MV-4-11 (cell line): ENCODE results near the gene CALR3.
A peak's percentile ranks its signal among the peaks of the same experiment; 100 is the strongest.
"Not testable (repeated sequence)": the region's sequence is repeated elsewhere in the genome, so short reads cannot be mapped to it uniquely, and the experiment has no call there.

Experiments used
- DNase-seq: peaks from one replicate; lab custom pipeline; 2025; lab: John Stamatoyannopoulos, UW

The CALR3 gene

DNA sequence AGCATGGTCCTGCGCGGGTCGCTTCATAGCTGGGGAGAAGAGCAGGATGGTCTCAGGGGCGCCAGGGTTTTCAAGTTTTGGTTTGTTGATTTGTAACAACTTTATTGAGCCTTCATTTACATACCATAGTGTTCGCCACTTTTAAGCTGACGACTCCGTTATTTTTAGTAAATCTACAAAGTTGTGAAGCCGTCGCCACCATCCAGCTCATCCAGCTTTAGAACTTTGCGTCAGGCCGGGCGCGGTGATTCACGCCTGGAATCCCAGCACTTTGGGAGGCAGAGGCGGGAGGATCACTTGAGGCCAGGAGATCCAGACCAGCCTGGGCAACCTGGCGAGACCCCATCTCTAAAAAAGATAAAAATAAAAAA, 631 bp upstream of the CALR3 start:
- DNase-seq: no peak

DNA sequence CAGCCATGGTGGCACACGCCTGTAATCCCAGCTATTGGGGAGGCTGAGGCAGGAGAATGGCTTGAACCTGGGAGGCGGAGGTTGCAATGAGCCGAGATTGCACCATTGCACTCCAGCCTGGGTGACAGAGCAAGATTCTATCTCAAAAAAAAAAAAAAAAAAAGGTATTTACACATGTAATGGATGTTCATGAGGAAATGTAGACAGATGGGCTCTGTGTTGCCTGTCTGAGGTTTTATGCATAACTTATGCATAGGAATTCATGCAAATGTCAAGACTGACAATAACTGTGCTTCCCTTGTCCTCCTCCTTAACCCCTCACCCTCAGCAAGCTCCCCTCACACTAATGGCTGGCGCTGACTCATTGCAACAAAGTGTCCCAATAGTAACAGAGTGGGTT, 9.5 kb downstream of the CALR3 start:
- DNase-seq: peak; percentile 17

DNA sequence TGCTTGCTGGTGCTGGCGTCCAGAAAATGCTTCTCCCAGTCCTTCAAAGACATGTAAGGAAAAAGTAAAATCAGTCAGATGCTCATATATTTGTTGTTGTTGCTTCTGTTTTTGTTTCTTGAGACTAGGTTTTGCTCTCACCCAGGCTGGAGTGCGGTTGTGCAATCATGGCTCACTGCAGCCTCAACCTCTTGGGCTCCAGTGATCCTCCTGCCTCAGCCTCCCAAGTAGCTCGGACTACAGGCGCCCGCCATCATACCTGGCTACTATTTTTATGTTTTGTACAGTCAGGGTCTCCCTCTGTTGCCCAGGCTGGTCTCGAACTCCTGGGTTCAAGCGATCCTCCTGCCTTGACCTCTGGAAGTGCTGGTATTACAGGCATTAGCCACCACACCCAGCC, 13.2 kb downstream of the CALR3 start:
- no peak for DNase-seq

DNA sequence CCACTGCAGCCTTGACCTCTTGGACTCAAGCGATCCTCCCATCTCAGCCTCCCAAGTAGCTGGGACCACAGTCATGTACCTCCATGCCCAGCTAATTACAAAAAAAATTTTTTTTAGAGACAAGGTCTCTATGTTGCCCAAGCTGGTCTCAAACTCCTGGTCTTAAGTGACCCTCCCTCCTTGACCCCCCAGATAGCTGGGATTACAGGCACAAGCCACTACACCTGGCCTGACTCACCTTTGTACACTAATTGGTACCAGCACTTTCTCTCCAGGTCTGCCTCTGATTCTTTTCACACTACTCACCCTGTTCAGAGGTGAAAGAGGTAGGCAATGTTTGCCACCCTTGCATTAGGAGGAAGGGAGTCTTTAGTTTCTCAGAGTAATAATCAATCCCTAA, 18.7 kb downstream of the CALR3 start:
- DNase-seq: no peak

DNA sequence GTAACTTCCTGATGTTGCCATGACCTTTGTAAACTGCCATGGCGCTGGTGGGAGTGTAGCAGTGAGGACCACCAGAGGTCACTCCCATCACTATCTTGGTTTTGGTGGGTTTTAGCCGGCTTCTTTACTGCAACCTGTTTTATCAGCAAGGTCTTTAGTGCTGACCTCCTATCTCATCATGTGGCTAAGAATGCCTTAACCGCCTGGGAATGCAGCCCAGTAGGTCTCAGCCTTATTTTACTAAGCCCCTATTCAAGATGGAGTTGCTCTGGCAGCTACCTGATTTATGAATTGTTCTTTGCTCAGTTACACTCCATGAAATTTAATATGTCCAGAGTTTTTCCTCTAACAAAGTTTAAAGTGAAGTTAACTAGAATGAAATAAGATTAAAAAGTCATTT, 19.6 kb downstream of the CALR3 start:
- DNase-seq: no peak

DNA sequence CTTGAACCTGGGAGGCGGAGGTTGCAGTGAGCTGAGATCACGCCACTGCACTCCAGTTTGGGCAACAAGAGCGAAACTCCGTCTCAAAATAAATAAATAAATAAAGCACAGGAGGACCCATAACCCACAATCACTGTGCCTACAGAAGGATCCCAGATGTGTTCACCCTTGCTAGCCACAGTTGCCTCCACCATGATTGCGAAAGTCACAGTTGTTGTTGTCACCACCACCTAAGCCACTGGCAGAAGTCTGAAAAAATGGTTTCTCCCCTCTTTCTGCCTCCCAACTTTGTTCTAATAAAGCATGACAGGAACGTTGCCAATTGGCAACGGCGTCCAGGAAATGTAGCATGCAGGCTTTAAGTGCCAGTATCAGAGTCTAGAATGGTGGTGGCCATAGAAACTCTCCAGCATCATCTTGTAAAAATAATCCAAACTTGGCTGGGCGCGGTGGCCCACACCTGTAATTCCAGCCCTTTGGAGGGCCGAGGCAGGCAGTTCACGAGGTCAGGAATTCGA, 22.0 kb downstream of the CALR3 start:
- peak; percentile 76 for DNase-seq

DNA sequence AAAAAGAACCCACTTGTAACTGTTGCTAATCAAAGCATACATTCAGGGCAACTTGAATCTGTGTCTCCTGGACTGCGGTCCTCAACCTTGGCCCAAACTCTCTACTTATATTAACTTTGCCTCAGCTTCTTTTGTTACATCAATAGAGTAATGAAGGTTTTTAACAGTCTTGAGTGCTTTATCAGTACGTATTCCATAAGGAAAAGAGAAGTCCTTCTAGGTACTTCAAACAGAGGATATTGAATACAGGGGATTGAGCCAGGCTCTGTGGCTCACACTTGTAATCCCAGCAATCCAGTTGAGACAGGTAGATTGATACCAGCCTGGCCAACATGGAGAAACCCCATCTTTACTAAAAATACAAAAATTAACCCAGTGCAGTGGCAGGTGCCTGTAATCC, 23.0 kb downstream of the CALR3 start:
- DNase-seq: no peak

DNA sequence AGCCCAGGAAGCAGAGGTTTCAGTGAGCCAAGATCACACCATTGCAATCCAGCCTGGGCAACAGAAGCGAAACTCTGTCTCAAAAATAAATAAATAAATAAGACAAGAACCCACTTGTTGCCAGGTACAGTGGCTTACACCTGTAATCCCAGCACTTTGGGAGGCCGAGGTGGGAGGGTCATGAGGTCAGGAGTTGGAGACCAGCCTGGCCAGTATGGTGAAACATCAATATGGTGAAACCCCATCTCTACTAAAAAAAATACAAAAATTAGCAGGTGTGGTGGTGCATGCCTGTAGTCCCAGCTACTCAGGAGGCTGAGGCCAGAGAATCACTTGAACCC, 23.4 kb downstream of the CALR3 start:
- DNase-seq: not testable (repeated sequence)

DNA sequence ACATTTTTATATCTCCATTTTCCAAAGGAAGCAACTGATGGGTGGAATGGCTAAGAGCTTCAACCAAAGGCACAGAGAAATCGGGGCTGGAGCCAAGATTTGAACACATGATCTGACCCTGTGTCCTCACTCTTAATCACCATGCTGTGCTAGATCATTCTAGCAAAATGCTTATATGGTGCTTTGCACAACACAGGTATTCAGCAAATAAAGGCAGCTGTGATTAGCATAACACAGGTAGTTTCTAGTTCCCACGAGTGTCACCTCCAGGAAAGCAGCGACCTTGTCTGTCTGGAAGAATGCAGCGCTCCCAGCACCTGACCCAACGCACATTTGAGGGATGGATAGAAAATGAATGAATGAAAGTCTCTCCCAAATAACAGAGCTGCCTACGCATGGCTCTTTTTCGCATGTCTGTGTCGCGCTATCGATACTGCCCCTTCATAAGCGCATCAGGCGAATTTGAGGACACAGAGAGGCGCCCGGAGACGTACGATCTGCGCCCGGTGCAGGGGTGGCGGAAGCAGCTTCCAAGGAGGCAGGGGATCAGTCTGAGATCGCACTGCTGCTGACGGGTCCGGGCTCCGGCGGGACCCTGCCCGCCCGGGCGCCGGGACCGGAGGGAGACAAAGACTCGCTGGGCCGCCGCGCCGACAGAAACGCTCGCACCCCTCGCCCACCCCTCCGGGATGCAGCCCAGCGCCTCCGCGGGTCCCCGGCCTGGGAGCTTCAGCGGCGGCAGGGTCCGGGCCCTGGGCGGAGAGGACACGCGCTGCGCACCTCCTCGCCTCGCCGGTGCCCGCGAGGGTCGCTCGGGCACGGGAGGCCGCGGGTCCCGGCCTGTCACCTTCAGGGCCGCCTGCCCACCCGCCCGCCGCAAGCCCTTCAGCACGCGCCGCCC, 24.8 kb downstream of the CALR3 start:
- DNase-seq: no peak

DNA sequence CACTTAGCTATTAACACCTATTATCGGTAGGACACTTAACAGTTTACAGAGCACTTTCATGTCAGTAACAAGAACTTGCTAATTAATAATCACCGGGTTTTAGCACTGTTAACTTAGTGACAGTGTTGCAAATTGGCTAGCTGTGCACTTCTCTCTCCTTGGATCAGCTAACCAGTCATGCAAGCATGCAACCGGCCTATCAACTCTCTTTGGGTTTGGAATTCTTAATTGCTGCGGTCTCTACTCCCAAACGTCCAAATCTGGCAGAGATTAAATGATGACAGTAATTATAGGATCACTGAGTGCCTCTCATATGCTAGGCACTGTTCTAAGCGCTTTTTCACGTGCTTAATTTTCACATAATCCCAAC, 25.4 kb downstream of the CALR3 start:
- no peak for DNase-seq

DNA sequence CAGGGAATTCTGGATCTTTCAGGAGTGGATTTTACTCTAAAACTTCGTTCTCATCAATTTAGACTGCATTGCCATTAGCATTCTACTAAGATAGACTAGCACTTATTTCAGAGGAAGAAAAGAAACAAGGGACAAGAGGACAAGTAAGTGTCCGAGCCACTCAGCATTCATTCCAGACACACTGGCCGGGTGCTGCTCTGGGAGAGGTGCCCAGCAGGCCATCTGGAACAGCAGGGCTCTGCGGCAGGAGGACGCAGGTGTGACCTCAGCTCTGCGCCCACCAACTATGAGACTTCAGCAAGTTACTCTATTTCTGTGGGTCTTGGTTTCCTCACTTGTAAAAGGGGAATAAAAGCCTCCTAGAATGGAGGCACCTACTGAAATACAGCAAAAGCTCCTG, 28.4 kb downstream of the CALR3 start:
- no peak for DNase-seq

DNA sequence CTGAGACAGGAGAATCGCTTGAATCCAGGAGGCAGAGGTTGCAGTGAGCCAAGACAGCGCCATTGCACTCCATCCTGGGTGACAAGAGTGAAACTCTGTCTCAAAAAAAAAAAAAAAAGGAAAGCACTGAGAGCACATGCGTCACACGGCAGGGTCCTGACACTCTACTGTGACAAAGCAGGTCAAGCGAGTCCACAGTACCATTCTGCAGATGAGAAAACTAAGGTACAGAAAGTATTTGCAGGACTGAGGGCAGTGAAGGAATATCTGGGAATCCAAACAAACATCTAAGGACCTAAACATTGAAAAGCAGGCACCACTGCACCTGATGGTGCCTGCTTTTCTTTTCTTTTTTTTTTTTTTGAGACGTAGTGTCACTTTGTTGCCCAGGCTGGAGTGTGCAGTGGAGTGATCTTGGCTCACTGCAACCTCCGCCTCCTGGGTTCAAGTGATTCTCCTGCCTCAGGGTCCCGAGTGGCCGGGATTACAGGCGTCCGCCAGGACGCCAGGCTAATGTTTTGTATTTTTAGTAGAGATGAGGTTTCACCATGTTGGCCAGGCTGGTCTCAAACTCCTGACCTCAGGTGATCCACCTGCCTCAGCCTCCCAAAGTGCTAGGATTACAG, 29.1 kb downstream of the CALR3 start:
- not testable (repeated sequence) for DNase-seq

DNA sequence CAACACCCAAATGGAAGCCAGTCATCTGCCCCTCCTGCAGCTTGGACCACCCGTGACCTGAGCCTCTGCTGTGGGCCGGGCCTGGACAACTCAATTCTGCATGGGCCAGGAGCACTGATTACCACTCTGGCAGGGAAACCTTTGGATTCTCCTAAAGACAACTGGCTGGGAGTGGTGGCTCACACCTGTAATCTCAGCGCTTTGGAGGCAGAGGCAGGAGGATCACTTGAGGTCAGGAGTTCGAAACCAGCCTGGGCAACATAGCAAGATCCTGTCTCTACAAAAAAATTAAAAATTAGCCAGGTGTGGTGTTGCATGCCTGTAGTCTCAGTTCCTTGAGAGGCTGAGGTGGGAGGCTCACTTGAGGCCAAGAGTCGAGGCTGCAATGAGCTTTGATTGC, 30.7 kb downstream of the CALR3 start:
- no peak for DNase-seq

DNA sequence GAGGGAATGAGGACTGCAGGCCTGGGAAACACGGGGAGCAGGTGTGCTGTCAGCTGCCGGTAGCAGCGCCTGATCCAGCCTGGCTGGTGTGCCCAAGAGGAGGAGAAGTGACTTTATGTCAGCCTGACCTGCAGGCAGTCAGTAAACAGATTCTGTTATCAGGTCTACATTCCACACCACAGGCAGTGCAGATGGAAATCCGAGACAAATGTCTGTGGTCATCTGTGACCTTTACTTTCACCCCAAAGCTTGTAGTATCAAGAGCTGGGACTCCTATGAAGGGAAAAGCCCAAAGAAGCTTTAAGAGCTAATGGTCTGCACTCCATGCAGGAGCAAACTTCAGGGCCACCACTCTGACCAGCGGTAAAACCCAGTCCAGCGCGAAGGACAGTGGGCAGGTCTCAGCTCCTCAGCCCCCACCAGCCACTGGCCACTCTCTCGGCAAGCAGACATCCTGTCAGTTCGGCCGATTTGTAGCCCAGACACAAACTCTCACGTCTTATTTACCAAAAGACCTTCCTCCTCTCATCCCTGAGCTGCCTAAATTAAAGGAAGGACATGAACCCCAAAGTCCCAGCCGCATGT, 31.9 kb downstream of the CALR3 start:
- no peak for DNase-seq

DNA sequence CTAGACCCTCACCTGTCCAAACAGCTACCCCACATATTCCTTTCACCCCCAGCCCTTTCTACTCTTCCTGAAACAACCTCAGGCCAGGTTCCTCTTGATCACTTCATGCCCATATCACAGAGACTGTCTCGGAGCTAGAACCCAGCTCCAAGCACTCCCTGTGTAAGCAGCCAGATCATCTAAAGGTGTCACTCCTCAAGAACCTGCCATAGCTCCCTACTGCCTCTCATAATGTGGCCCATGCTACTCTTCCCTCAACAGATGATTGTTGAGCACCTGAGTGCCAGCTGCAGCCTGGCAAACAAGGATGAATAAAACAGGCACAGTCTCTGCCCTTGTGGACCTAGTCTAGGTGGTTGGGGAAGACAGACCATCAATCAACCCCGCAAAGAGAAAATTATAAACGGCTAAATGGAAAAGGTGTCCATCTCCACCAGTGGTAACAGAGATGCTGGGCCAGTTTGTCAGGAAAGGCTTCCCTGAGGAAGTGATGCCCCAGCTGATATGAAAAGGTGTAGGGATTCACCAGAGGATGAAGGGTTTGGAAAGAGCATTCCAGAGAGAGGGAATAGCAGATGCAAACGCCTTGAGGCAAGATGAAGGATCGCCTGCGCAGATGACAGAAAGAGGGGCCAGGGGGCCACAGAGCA, 32.5 kb downstream of the CALR3 start:
- DNase-seq: no peak

DNA sequence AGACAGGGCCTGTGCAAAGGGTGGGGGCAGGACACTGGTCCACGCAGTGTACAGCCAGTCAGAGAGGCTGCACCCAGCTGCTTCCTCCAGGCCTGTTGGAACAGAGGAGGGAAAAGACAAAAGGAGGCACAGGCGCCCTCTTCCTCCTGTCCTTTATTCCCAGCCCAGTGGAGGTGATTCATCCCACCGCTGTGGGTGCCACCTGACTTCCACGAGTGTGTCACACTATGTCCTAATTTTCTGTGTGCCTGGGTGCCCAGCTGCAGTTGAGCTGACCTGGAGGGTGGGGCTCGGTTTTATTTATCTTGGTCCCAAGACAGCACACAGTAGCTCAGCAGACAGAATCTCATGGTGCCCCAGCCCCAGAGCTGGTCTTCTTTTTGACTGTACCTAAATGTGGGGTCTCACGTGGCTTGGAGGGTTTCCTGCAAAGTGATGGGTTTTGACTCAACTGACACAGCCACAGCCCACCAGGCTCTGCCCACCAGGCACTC, 33.2 kb downstream of the CALR3 start:
- DNase-seq: peak; percentile 20

DNA sequence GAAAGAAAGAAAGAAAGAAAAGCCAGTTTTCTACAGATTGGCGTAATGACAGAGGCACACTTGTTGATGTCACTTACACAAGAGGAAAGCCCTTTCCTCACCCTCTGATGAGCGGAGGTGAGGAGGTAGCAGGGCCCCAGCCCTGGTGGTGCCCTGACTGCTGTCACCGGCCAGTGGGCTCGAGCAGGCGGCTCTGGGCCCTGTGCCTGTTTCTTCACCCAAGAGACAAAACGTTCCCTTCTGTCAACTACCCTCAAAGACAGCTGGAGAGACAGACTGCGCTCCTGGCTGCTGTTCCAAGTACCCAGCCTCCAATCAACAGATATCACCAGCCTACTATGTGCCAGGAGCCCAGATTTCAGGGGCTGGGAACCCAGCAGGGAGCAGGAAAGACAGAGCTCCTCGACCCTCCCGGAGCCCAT, 34.3 kb downstream of the CALR3 start:
- DNase-seq: no peak

DNA sequence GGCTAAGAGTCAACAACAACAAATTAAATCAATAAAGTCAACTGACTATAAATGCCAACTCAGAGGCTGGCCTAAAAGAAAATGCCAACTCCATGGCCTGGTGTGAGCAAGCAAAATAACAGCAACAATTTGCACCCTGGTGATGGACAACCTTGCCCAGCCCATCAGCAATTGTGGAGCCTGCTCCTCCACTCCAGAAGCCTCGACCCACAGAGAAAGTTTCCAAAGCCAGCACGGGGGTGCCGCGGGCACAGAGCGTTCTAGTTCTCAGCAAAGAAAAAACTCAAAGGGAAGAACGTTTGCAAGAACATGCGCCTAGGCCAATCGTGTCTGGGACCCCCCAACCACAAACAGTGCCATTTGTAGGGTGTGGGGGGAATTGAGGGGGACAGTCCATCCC, 35.5 kb downstream of the CALR3 start:
- DNase-seq: no peak

DNA sequence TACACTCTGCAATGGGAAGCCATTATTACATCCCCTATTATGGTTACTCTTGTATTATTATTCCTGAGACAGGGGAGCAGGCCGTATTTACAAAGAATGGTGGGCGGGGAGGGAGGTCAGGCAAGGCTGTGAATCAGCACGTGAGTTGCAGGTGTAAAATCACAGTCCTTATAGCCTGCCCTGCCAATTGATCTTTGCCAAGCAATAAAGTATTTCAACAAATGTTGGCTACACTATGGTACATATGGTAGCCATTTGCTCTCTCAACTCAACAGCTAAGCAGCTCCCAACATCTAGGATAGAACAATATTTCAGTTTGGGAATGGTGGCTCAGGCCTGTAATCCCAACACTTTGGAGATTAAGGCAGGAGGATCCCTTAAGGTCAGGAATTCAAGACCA, 36.3 kb downstream of the CALR3 start:
- DNase-seq: no peak

DNA sequence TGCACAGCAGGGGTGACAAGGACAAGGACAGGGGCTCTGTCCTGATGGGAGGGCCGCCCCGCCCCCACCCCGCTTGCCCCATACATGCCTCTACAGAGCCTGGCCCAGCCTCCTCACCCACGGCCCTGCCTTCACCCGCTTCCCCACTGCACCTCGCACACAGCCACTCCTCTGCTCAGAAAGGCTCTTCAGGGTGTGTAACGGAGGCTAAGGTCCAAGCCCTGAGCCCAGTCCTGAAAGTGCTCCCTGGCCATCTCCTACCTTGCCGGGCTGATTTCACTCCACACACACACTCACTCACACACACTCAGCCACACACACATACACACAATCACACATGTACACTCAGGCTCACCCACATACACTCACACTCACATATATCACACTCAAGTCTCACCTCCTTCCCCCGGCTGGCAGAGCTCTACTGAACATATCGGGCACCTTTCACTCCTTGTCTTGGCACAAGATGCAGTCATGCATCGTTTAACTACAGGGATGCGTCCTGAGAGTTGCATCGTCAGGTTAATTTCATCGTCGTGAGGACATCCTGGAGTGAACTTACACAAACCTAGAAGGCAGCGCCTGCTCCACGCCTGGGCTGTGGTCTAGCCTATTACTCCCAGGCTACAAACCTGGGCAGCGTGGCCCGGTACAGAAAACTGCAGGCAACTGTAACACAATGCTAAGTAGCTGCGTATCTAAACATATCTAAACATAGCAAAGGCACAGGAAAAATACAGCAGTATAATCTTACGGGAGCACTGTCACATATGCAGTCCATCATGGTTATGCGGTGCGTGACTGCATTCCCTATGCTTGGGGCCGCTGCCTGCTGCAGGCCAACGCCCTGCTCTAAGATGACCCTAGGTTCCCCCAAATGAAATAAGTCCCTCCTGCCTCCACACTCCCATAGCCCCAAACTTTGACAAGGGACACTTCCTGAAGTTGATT, 37.3 kb downstream of the CALR3 start:
- peak; percentile 20 for DNase-seq

DNA sequence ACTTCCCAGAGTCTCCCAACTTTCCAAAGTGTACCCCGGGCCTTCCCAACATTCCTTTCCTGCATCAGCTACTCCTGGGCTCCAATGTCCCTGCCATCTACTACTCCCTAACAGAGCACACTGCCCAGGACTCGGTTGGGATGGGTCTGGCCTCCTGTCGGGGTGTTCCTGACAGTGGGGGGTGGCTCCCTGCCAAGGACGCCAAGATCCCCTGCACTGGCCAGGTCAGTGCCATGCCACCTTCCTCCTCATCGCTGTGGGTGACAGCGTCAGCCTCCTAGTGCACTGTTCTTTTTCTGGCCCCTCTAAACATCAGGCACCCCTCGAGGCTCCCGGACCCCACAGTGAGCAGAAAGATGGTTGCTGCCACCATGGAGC, 38.0 kb downstream of the CALR3 start:
- DNase-seq: no peak
